ENCODE results near the gene MFSD8. TPM values are rescaled to one million over a fixed set of nuclear protein-coding genes. Genes with fewer than 3 reads are reported as not detected.
"Not testable (repeated sequence)": the region's sequence is repeated elsewhere in the genome, so short reads cannot be mapped to it uniquely, and the experiment has no call there.

Gene MFSD8
- total RNA-seq (10 to 100 TPM; 10.8 to 15.8 (median 13.1) TPM), polyA plus RNA-seq (10 to 100 TPM; 13.5 to 18.4 TPM)

DNA sequence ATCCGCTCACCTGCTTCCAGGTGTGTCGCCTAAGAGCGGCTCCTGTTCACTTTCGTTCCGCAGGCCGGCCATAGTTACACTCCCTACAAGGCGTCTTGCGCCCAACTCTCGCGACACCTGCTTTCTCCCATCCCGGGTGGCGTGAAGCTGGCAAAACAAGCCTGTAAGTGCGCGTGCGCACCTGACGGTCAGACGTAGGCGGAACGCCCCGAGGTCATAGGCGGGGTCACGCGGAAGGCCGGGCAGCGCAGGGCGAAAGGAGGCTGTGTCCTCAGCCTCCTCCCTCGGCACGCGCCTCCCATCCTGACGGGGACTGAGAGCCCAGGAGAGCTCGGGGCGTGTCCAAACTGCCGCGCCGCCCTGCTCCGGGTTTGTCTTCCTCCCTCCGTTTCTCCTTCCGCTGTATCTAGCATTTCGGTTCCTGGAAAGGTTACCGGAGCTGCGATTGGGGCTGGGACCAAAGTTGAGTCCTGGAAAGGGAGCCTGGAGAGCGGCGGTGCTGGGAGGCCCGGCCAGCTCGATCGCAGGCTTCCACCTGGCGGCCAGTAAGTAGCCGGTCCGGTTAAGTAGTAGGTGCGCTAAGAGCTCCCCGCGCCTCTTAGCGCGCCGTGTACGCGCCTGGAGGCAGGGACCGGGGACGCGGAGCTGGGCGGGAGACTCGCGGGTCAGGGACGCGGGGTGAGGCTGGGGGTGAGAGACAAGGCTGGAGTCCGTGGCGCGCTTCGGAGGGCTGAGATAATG, at the start of gene MFSD8, which contains the start of gene ABHD18:
Gene MFSD8, minus strand, starts transcription at position 112 of the 741 bp plus-strand sequence. Its CDS starts 40 bp downstream, at position 72.
Gene ABHD18, plus strand, starts transcription at position 345 of the 741 bp plus-strand sequence. CDS start 17,550 bp downstream, outside the sequence.
- Histone ChIP-seq H3K4me3 (peak within 1 kb of the TSS; percentile 87 to 95 (median 90)), H3K36me3 (no peaks in the 10 kb centered on the region), H3K27me3 (no peaks in the 10 kb centered on the region), H3K9me3 (no peaks in the 10 kb centered on the region), H3K27ac (peak within 1 kb of the TSS; percentile 92 to 97 (median 94)), H3K4me1 (peaks cover 5 to 8% (median 8%) of the 10 kb centered on the region in 3 donors)
- DNase-seq, result peak; percentile 100
- 0% methylated on average over 68 to 69 of the region's 69 CpGs for WGBS, 2 donors
- intact Hi-C loops (cut with DNase I), result no loop called here
- TF ChIP-seq CTCF (IDR thresholded peaks at IDR 0.05), result peak in 2 of 4 donors; percentile 9 to 28
- FAIRE-seq, result peak; percentile 49
- peak; percentile 93 to 98 (median 94) for ATAC-seq

- FAIRE-seq (no peak), ATAC-seq (no peak), DNase-seq (no peak)
- Histone ChIP-seq H3K9me3 (no peaks in the 10 kb centered on the region), H3K27me3 (no peaks in the 10 kb centered on the region), H3K27ac (no peak overlapping the region), H3K36me3 (no peaks in the 10 kb centered on the region), H3K4me3 (no peak overlapping the region), H3K4me1 (no peaks in the 10 kb centered on the region)
- whole genome bisulfite sequencing, 2 donors, result 76 to 80% methylated on average over 3 of the region's 3 CpGs
- TF ChIP-seq CTCF (IDR thresholded peaks at IDR 0.05), result no peak
- intact Hi-C loops (cut with DNase I), result no loop called here
Measured at GRCh38 chr4:128009428-128009827, 44.5 kb upstream of the MFSD8 start.

DNA sequence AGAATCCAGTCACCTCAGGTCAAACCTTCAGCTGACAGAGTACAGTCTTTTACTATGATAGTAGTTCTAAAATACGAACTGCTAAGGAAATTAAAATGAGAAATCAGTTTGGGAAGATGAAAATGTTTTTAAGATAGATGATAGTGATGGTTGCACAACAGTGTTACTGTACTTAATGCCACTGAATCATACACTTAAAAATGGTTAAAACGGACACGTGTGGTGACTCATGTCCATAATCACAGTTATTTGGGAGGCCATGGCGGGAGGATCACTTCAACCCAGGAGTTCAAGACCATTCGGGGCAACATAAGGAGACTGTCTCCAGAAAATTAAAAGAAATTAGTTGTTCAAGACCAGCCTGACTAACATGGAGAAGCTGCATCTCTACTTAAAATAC, 41.6 kb upstream of the MFSD8 start:
- no peak overlapping the region for H3K4me3 ChIP-seq
- no peaks in the 10 kb centered on the region for H3K4me1 ChIP-seq
- intact Hi-C loops (cut with DNase I), result no loop called here
- H3K27me3 ChIP-seq, result no peaks in the 10 kb centered on the region
- no peak overlapping the region for H3K27ac ChIP-seq
- no peak for TF ChIP-seq CTCF (IDR thresholded peaks at IDR 0.05)
- no peak for FAIRE-seq
- no peaks in the 10 kb centered on the region for H3K36me3 ChIP-seq
- 94 to 95% methylated on average over 5 of the region's 5 CpGs for WGBS, 2 donors
- H3K9me3 ChIP-seq, result no peaks in the 10 kb centered on the region
- ATAC-seq, result no peak
- no peak for DNase-seq

DNA sequence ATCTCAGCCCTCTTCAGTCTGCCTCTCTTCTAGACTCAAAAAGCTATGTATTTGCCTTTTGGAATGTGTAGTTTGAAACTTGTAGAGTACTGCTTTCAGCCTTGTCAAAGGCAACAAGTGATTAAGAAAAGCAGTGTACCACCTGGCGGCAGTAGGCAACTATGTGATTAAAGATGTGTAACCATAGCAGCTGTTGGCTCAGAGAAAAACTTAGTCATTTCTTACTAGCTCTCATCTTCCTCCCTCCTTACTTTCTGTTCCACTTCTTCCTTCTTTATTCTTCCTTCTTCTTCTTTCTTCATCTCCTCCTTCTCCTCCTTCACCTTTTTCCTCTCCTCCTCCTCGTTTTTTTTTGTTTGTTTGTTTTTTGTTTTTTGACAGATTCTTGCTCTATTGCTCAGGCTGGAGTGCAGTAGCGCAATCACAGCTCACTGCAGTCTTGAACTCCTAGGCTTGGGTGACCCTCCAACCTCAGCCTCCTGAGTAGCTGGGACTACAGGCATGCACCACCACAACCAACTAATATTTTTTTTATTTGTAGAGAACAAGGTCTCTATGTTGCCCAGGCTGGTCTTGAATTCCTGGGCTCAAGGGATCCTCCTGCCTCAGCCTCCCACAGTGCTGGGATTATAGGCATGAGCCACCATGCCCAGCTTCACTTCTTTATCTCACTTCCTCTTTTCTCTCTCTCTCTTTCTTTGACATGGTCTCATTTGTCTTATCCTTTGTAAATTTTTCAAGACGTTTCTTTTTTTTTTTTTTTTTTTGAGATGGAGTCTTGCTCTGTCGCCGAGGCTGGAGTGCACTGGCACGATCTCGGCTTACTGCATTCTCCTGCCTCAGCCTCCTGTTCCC, 32.8 kb upstream of the MFSD8 start:
- 79 to 89% methylated on average over 8 of the region's 8 CpGs for WGBS, 2 donors
- peak in 1 of 4 donors; percentile 7 for TF ChIP-seq CTCF (IDR thresholded peaks at IDR 0.05)
- no peak for FAIRE-seq
- Histone ChIP-seq H3K4me1 (no peaks in the 10 kb centered on the region), H3K36me3 (peaks cover 0 to 3% (median 0%) of the 10 kb centered on the region in 3 donors), H3K9me3 (no peaks in the 10 kb centered on the region), H3K4me3 (no peak overlapping the region), H3K27ac (no peak overlapping the region), H3K27me3 (no peaks in the 10 kb centered on the region)
- intact Hi-C loops (cut with DNase I), result no loop called here
- ATAC-seq, result peak; percentile 53 to 68 (median 66)
- no peak for DNase-seq

DNA sequence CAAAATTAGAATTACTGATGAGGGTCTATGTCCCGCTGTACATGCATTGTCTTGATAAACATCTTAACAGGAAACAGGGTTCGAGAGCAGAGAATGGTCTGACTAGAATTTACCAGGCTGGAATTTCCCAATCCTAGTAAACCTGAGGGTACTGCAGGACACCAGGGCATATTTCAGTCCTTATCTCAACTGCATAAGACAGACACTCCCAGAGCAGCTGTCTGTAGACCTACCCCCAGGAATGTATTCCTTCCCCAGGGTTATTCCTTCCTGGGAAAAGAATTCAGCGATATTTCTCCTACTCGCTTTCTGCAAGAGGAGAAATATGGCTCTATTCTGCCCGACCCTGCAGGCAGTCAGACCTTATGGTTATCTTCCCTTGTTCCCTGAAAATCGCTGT, 31.5 kb upstream of the MFSD8 start:
- intact Hi-C loops (cut with DNase I); H3K27me3 ChIP-seq; DNase-seq; FAIRE-seq; H3K4me1 ChIP-seq; H3K4me3 ChIP-seq; H3K9me3 ChIP-seq; ATAC-seq; H3K36me3 ChIP-seq; H3K27ac ChIP-seq: not testable (repeated sequence)
- WGBS, 2 donors, result 97 to 99% methylated on average over 6 of the region's 6 CpGs

All from pancreas (tissue), 10 donors.